Measurements from ENCODE around the gene ZBTB20. TPM values are rescaled to one million over a fixed set of nuclear protein-coding genes. Genes with fewer than 3 reads are reported as not detected.
A peak's percentile ranks its signal among the peaks of the same experiment; 100 is the strongest.

The ZBTB20 gene
- total and polyA plus RNA-seq, 2 of the 4 experiments (the other 2 are of a cell fraction) = 0.75 to 14.7 TPM

DNA sequence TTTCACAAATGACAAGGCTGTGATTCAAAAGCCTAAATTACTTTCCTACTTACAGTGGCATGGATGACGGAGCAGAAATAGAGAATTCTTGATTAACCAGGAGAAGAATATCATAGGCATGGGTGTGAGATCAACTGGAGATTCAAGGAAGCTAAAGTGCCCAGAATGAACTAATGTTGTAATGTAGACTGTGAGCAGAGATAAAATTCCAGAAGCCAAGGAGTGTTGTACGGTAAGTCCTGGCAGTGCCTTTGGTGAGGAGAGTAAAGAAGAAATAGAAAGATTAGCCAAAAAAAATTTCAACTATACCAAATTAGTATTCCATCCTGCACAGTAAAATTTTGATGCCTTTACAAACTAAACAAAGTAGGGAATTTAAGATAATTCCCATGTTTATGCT is 75.9 kb downstream of the ZBTB20 start:
- intact Hi-C loops (cut with micrococcal nuclease) (no loop called here), in situ Hi-C loops (cut with MboI; ENCODE audit: low sequenced_read_pairs) (no loop called here), dilution Hi-C loops (cut with HindIII; ENCODE audit: low sequenced_read_pairs, unreplicated experiment) (no loop called here)
- H4K8ac ChIP-seq (ENCODE audit: low read depth in 2 of 2, low read length in 2 of 2) = no peak overlapping the region
- no peak overlapping the region for H2AFZ ChIP-seq (replicated peaks; ENCODE audit: low read length, poor library complexity)
- H2BK20ac ChIP-seq (ENCODE audit: low read depth, low read length) = no peak overlapping the region
- H3K9me1 ChIP-seq (ENCODE audit: insufficient read depth, low read length) = peaks cover 3% of the 10 kb centered on the region; the same call in 1 of the 2 replicates
- H3K36me3 ChIP-seq (ENCODE audit: control insufficient read depth, insufficient read depth, low read length) = no peaks in the 10 kb centered on the region
- no peaks in the 10 kb centered on the region for H3K27me3 ChIP-seq (ENCODE audit: control insufficient read depth, insufficient read depth, low read length)
- no peaks in the 10 kb centered on the region for H4K20me1 ChIP-seq (ENCODE audit: insufficient read depth, low read length)
- no peak overlapping the region; the same call in 1 of the 2 replicates for H3K18ac ChIP-seq (ENCODE audit: low read depth, low read length)
- no peak overlapping the region for H3K56ac ChIP-seq (ENCODE audit: extremely low read depth, insufficient read depth, low read length)
- H2BK120ac ChIP-seq (ENCODE audit: low read depth, low read length) = no peak overlapping the region
- H3K9ac ChIP-seq (ENCODE audit: low read depth, low read length) = no peak overlapping the region
- H3K4me2 ChIP-seq (ENCODE audit: low read depth, low read length) = no peak overlapping the region
- peaks cover 0 to 10% of the 10 kb centered on the region in 2 experiments; a peak in 1 of 4 replicates for H3K79me1 ChIP-seq (ENCODE audit: low read depth in 1 of 2, low read length in 2 of 2)
- POLR2A ChIA-PET (ENCODE audit: unreplicated experiment) = no interaction called here
- peaks cover 9% of the 10 kb centered on the region; the same call in 1 of the 2 replicates for H3K4me1 ChIP-seq (ENCODE audit: control insufficient read depth, insufficient read depth, low read length)
- H3K9me3 ChIP-seq (ENCODE audit: control insufficient read depth, insufficient read depth, low read length) = no peaks in the 10 kb centered on the region
- no peak overlapping the region for H4K5ac ChIP-seq (ENCODE audit: low read depth, low read length)
- H3K14ac ChIP-seq (replicated peaks; ENCODE audit: low read depth, low read length) = no peak overlapping the region
- peak overlapping the region; percentile 71; the same call in 1 of the 2 replicates for H3K23ac ChIP-seq (ENCODE audit: low read depth, low read length)
- DNase-seq (no peak), ATAC-seq (ENCODE audit: low read depth) (no peak)
- CTCF ChIA-PET = interaction anchor here (1.2 to 1.4 kb wide), 2 partner anchors 28 to 586 kb away, joined by 3 to 8 read pairs; no protein-coding TSS in a partner anchor
- no peak overlapping the region for H2BK15ac ChIP-seq (ENCODE audit: low read depth, low read length)
- no CpG with 5 or more reads among the region's 2 CpGs for WGBS, 2 experiments (ENCODE audit: extremely low coverage in 2 of 2, insufficient read length in 1 of 2)
- no peak overlapping the region for H3K4ac ChIP-seq (ENCODE audit: low read depth, low read length)
- no TSS peak for BruUV-seq (replicated peaks)
- no peak overlapping the region for H3K27ac ChIP-seq (ENCODE audit: insufficient read depth, low read length)
- no peak overlapping the region for H2AK5ac ChIP-seq (ENCODE audit: low read depth, low read length)
- no peak overlapping the region for H2AK9ac ChIP-seq (replicated peaks; ENCODE audit: low read depth, low read length, poor library complexity)
- TF ChIP-seq NFE2L2 (IDR thresholded peaks at IDR 0.05; ENCODE audit: low read depth, low read length) (no peak), POLR2A (IDR thresholded peaks at IDR 0.05; ENCODE audit: low read depth, low read length) (no peak), SMC3 (IDR thresholded peaks at IDR 0.05; ENCODE audit: low read depth, low read length) (no peak), MXI1 (IDR thresholded peaks at IDR 0.05; ENCODE audit: borderline replicate concordance, low read depth, low read length) (no peak), RCOR1 (IDR thresholded peaks at IDR 0.05; ENCODE audit: insufficient replicate concordance, low read length) (no peak), CHD1 (IDR thresholded peaks at IDR 0.05; ENCODE audit: low read depth, low read length) (no peak), FOS (IDR thresholded peaks at IDR 0.05; ENCODE audit: low read depth, low read length) (no peak), MAFK (IDR thresholded peaks at IDR 0.05; ENCODE audit: low read depth, low read length) (no peak), RAD21 (IDR thresholded peaks at IDR 0.05; ENCODE audit: low read length) (no peak), RFX5 (IDR thresholded peaks at IDR 0.05; ENCODE audit: low read depth, low read length) (no peak), MAZ (IDR thresholded peaks at IDR 0.05; ENCODE audit: borderline replicate concordance, low read depth, low read length) (no peak), BHLHE40 (IDR thresholded peaks at IDR 0.05; ENCODE audit: low read depth, low read length) (no peak), CEBPB (IDR thresholded peaks at IDR 0.05; ENCODE audit: low read depth, low read length) (no peak)
- TF ChIP-seq, protein P1, sequence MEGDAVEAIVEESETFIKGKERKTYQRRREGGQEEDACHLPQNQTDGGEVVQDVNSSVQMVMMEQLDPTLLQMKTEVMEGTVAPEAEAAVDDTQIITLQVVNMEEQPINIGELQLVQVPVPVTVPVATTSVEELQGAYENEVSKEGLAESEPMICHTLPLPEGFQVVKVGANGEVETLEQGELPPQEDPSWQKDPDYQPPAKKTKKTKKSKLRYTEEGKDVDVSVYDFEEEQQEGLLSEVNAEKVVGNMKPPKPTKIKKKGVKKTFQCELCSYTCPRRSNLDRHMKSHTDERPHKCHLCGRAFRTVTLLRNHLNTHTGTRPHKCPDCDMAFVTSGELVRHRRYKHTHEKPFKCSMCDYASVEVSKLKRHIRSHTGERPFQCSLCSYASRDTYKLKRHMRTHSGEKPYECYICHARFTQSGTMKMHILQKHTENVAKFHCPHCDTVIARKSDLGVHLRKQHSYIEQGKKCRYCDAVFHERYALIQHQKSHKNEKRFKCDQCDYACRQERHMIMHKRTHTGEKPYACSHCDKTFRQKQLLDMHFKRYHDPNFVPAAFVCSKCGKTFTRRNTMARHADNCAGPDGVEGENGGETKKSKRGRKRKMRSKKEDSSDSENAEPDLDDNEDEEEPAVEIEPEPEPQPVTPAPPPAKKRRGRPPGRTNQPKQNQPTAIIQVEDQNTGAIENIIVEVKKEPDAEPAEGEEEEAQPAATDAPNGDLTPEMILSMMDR (conservative IDR thresholded peaks at IDR 0.05; ENCODE audit: low read depth, low read length) = no peak
- TF ChIP-seq, protein P2, sequence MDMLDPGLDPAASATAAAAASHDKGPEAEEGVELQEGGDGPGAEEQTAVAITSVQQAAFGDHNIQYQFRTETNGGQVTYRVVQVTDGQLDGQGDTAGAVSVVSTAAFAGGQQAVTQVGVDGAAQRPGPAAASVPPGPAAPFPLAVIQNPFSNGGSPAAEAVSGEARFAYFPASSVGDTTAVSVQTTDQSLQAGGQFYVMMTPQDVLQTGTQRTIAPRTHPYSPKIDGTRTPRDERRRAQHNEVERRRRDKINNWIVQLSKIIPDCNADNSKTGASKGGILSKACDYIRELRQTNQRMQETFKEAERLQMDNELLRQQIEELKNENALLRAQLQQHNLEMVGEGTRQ (IDR thresholded peaks at IDR 0.05; ENCODE audit: low read depth, low read length) = no peak
- TF ChIP-seq, protein P3, sequence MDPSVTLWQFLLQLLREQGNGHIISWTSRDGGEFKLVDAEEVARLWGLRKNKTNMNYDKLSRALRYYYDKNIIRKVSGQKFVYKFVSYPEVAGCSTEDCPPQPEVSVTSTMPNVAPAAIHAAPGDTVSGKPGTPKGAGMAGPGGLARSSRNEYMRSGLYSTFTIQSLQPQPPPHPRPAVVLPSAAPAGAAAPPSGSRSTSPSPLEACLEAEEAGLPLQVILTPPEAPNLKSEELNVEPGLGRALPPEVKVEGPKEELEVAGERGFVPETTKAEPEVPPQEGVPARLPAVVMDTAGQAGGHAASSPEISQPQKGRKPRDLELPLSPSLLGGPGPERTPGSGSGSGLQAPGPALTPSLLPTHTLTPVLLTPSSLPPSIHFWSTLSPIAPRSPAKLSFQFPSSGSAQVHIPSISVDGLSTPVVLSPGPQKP (IDR thresholded peaks at IDR 0.05; ENCODE audit: borderline replicate concordance, low read depth, low read length) = no peak
- no peak overlapping the region for H2BK5ac ChIP-seq (ENCODE audit: low read depth, low read length, poor library complexity, severe bottlenecking)
- H4K91ac ChIP-seq (ENCODE audit: insufficient read depth, low read depth, low read length) = no peak overlapping the region; the same call in 1 of the 2 replicates
- H3K4me3 ChIP-seq (ENCODE audit: insufficient read depth, low read depth, low read length) = no peak overlapping the region

All from IMR-90 (cell line).